ENCODE data around the gene OTX1.

Gene OTX1

DNA sequence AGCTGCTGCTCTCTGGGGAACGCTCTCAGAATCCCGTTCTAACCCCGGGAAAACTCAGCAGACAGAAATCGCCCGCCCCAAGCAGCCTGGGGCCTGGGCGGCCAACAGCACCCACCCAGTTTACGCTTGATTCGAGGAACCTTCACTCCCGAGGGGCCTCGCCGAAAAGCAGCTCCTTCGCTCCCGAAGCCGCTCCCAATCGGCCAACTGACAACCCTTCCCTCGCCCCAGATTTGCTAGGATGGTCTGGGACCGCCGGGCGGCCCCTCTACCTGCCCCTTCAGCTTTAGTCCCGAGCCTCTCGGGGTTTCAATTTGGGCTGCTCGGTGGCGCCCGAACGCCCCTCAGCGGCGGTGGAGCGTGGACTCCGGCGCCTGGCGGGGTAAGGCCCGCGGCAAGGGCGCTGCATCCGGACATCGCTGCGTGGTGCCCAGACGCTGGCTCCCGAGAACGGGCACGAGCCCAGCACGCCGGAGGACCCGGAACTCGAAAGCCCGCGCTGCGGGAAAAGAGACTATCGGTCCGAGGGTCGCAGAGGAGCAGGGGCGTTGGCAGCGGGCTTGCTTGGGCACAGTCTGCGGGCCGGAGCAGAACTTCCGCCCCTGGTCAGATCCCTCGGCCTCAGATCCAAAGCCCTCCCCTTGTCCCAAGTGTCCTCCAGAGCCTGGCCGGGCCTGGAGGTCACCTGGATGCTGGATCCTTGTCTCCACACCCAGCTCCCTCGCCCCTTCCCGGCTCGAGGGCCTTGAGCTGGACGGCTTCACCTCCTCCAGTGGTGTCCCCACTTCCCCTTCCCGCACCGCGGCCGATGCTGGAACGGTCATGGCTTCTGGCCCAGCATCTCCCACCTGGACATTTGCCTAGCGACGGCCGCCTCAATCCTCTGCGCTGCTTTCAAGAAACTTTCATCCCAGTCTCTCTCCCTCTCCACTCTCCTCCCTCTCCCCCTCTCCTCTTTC, 3.0 kb upstream of the OTX1 start:
- DNase-seq (ENCODE audit: low read depth), result peak; percentile 12

DNA sequence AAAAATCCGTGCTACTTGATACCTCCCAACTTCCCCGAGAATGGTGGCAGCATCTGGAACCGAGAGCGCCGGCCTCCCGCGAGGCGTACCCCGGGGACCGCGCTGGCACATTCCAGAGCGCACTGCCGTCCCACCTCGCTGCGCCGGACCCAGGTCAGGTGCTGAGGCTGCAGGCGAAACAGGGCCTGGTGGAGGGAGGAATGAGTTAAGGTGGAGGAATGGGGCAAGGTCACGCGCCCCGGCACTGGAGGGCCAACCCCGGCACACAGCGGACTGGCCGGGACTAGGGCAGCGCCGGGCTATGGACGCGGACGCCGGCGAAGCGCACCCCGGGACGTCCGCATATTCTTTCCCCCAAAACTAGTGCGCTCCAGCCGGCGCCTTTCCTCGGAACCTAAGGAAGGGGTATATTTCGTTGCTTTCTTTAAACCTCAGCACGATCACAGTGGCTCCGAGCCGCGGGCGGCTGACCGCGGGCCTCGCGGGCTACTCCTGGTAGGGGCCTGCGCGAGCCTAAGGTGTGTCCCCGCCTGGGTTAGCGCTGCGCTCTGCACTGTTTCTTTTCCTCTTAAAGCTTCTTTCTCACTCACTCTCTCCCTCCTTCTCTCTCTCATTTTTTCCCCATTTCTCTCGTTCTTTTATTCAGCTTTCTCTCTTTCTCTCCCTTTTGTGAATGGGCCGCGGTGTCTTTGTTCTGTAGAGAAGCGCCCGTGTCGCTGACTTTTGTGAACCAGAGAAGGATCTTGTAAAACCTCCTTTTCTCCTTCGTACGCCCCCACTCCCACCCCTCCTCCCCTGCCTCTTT, 2.1 kb upstream of the OTX1 start:
- DNase-seq (ENCODE audit: low read depth), result no peak

DNA sequence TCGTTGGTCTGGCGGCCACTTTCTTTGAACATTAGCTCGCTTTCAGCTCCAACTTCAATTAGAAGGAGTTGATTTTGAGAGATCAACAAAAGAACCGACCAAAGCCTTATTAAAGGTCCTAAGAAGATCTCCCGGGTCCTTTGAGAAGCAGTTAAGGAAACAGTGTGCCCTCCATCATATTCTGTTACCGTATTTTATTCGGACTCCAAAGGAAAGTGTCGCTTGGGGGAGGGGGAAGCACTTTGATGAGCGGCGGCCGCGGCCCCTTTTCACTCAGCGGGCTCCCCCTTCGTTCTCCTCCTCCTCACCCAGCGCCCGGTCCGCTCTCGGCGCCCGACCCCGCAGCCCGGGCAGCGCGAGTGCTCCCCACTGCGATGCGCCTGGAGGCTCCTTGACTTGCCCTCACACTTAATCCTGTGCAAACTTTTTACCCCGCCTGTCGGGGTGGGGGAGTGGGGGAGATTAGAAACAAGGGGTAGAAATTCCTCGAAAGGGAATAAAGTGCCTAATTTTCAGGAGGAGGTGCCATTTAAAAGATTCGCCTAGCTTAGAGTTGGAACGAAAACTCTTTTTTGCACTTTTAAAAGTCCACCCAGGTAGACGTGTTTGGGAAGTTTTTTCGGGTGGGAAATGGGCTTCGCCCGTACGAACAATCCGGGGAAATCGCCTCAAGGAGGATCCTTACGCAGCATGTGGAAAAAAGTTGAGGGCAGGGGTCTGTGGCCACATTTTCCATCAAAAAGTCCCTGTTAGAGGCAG, 1.2 kb upstream of the OTX1 start:
- DNase-seq (ENCODE audit: low read depth), result no peak

DNA sequence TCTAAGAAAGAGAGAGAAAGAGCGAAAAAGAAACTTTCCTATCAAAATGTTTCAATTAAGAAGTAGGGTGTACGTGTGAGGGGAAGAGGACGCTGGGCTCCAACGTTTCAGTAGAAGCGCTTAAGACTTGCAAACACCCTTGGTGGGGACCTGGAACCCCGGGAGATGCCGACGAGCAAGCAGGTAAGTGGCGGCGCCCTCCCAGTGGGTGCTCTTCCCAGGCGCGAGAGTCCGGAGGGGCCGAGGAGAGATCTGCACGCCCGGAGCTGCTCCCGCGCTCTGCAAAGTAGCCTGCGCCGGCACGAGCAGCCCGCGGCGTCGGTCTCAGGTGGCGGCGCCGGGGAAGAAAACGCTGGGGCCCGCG, 678 bp upstream of the OTX1 start:
- peak; percentile 26 for DNase-seq (ENCODE audit: low read depth)

DNA sequence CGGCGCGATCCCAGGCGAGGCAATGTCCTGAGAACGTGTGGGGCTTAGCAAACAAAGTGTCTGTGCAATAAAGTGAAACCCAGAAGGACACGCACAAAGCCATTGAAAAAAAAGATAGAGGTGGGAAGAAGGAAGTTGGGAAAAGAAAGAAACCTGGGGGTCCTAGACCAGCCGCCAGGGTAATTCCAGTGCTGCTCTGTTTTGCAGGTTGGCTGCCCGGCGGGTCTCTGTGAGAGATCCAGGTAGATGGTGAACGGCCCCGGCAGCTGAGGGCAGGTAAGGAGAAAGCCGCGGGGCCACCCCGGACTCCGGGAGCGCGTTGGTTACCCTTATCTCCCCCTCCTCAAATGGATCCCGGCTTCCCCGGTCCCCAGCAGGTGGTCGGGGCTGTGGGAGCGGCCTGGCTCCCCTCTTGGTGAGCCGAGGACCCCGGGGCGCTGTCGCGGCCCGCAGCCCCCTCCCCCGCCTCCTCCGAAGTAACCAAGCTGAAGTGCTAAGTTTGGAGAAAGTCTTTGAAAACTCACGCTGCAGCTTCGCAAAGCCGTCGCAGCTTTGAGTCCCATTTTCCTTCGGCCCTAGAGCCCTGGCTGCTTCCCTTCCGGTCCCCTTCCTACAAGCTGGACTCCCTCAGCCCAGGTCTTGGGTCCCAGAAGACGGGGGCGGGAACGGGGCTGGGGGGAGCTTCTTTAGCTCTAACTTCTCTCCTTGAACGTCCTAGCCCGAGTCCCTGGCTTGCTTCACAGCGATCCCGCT, 588 bp downstream of the OTX1 start:
- peak; percentile 15 for DNase-seq (ENCODE audit: low read depth)

DNA sequence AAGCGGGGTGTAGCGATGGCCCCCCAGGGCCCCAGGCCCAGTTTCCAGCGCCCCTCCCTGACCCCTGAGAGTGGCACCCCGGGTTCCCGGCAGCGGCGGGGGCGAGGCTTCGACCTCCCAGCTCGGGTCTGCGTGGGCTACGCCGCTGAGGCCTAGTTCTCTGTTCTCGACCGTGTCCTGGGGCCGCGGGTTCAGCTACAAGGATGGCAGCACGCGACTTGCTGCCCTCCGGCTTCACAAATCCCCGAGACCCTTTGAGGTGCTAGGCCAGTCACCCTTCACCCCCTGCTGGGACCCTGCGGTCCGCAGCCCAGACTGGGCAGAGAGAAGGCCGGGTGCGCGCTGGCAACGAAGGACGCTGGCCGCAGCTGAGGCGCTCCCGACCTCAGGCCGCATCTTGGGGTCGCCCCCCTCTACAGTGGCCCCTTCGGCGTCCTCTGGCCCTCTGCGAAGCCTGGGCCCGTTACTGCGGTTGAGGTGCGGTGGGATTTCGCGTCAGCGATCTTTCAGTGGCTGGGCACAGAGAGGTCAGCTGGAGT, 1.2 kb downstream of the OTX1 start:
- no peak for DNase-seq (ENCODE audit: low read depth)

DNA sequence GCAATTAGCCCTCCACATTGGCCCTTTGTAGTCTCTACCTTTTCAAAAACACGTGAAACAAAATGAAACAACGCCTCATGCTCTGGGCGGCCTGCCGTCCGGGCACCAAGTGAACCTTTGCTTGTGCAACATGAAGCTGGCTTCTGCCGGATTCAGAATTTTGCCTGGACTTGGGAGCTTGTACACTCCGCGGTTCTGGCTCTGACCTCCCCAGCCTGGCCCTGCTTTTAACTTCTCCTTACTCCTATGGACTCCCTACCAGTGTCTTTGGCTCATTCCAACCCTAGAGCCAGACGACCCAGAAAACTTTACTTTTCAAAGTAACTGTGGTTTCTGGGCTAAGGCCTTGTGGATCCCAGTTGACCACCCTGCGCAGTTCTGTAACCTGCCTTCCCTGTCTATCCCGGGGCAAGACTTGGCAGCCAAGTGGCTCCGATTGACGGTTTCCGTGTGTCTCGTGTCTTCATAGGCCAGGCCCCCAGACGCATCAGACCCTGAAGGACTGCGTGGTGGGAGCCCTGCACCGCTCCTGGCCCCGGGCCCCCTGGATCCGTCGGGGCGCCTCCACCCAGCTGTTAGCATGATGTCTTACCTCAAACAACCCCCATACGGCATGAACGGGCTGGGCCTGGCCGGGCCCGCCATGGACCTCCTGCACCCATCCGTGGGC, 1.9 kb downstream of the OTX1 start:
- peak; percentile 10 for DNase-seq (ENCODE audit: low read depth)

DNA sequence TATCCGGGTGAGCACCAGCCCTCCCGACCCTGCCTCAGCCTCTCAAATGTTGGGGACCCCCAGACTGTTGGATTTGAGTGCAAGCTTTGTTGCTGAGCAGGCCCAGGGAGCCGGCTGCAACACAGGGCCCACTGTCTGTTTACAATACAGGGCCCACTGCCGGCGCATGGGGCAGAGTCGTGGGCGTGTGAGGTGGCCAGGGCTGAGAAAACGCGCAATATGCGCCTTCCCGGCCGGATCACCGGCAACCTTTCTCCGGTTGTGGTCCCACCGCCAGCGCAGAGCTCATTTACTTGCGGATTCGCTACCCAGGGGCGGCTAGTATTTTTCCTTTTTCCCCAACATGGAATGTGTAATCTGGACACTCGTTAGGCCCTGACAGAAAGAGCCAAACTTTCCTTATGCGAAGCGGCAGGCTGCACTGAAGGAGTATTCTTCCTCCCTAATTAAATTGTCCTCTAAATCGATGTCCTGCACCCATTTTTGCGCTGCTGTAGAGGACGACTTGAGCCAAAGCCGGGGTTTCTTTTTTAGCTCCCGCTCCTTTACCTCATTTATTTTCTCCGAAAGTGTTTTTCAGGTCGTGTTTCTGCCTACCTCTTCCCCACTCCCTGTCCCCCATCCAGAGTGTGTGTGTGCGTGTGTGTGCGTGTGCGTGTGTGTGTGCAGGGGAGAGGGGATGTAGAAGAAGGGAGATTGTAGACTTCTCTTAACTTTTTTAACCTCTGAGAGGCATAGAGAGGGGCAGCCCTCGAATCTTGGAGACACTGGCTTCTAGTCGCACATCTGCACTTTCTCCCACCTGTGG, 2.7 kb downstream of the OTX1 start:
- DNase-seq (ENCODE audit: low read depth), result no peak

DNA sequence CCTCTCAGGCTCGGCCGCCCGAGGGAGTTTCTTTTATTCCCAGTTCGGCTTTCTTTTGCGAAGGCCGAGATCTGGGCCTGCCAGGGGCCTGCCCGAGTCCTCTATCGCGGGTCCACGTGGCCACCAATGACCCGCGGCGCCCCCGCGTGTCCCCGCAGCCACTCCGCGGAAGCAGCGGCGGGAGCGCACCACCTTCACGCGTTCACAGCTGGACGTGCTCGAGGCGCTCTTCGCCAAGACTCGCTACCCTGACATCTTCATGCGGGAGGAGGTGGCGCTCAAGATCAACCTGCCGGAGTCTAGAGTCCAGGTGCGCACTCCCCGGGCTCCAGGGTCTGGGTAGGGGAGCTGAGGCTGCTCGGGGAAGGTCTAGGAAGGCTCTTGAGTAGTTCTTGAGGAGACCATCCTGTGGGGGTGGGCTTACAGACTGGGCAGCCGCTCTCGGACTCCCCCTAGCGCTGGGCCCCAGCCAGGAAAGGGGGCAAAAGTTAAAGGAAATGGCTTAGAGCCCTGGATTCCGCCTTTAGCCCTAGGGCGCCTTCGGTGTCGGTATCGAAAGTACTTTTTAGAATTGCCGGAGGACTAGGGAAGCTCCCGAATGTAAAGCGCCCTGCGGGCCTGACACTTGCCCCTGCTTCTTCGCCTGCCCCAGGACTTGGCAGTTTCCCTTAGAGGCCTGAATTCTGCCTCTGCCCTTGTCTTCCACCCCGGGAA, 3.4 kb downstream of the OTX1 start:
- DNase-seq (ENCODE audit: low read depth), result peak; percentile 19

DNA sequence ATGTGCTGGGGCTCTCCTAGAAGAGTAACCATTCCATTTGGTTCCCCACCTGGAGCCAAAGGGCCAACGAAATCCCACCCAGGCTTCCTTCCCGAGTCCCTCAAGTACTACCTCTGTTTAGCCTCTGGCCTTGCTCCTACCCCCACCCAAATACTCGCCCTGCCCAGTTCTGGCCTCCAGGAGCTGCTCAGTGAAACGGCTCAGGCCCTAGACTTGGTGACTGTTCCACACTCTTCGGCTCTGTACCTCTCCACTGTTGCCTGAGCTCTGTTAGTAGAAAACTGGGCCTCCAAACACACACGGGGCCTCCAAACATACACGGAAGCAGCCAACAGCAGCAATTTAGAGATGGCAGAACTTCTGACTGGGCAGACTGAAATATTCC, 4.2 kb downstream of the OTX1 start:
- peak; percentile 10 for DNase-seq (ENCODE audit: low read depth)

DNA sequence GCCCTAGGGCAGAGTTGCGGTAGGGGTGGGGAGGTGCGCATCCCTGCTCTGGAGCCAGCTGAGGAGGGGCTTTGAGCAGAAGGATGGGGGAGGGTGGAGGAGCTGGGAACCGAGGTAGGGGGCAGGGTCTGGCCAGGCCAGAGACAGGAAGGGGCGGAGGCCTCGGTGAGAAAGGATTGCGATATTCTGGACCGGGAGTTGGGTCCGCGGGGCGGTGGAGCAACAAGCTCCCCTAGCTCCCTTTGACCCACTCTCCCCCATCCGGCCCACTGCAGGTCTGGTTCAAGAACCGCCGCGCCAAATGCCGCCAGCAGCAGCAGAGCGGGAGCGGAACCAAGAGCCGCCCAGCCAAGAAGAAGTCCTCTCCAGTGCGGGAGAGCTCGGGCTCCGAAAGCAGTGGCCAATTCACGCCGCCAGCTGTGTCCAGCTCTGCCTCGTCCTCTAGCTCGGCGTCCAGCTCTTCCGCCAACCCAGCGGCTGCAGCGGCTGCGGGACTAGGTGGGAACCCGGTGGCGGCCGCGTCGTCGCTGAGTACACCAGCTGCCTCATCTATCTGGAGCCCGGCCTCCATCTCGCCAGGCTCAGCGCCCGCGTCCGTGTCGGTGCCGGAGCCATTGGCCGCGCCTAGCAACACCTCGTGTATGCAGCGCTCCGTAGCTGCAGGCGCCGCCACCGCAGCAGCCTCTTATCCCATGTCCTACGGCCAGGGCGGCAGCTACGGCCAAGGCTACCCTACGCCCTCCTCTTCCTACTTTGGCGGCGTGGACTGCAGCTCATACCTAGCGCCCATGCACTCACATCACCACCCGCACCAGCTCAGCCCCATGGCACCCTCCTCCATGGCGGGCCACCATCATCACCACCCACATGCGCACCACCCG, 4.8 kb downstream of the OTX1 start:
- peak; percentile 16 for DNase-seq (ENCODE audit: low read depth)

DNA sequence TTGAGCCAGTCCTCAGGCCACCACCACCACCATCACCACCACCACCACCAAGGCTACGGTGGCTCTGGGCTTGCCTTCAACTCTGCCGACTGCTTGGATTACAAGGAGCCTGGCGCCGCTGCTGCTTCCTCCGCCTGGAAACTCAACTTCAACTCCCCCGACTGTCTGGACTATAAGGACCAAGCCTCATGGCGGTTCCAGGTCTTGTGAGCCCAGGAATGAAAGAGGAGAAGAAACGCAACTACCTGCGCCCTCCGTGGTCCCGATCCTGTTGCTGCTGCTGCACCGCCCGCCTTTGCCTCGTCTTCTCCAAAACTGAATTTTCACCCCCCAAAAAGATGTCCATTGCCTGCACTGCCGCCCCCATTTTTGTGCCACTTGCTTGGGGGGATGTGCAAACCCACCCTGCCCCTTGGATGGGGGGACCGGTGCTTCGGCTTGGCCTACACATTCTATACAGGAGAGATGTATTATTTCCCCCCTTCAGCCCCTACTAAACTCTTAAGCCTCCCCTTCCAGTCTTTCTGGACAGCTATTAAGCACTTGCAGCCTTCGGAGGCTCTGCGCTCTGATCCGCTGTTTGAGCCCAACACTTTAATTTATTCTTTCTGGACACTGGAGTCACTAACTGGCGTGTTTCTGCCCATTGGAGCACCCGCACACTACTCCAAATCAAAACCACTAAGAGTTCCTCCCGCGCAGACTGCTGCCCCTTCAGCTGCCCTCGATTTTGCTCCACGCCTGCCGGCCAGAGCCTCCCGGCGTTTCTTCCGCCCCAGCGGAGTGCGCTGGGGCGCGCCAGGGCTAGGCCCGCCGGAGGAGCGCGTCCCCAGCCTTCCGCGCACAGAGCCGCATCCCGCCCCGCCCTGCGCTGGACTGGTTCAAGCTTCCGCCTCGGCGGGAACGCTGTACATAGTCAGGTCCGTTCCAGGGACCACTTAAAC, 5.7 kb downstream of the OTX1 start:
- peak; percentile 12 for DNase-seq (ENCODE audit: low read depth)

DNA sequence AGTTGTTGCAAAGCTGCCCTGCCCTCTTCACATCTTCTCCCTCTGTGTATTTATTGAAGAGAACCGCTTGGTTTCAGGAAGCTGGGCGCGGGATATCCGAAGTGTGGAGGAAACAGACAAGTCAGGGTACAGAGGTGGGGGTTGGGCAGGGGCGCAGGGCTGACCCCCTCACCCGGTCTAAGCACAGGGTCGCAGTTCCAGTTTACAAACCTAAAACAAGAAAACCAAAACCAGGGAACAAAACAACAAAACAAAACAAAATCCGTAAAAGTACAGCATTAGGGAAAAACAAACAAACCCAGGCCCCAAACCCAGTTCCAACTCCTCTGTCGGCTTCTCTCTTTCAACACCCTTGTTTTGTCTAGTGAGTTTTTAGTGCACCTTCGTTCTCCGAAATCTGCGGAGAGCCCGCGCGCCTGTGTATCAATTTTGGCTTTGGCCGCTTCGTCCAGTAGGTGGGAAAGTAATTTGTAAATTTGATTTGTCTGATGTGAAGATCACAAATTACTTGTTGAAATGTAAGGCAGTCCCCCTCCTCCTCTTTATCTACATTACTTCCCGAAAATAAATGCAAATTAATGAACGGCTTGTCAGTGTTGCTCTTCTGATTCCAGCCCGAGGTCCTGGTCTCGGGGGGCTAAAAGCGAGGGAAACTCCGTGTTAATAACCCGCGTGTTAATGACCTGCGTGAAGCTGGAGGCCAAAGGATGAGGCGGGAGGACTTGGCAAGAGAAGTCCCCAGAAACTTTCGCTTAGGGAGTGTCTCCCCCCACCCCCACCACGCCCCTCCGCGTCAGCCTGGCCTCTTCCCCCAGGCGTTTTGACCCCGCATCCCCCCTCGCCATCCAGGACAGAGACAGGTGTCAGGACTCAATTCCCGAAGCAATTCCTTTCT, 6.9 kb downstream of the OTX1 start:
- DNase-seq (ENCODE audit: low read depth), result no peak

DNA sequence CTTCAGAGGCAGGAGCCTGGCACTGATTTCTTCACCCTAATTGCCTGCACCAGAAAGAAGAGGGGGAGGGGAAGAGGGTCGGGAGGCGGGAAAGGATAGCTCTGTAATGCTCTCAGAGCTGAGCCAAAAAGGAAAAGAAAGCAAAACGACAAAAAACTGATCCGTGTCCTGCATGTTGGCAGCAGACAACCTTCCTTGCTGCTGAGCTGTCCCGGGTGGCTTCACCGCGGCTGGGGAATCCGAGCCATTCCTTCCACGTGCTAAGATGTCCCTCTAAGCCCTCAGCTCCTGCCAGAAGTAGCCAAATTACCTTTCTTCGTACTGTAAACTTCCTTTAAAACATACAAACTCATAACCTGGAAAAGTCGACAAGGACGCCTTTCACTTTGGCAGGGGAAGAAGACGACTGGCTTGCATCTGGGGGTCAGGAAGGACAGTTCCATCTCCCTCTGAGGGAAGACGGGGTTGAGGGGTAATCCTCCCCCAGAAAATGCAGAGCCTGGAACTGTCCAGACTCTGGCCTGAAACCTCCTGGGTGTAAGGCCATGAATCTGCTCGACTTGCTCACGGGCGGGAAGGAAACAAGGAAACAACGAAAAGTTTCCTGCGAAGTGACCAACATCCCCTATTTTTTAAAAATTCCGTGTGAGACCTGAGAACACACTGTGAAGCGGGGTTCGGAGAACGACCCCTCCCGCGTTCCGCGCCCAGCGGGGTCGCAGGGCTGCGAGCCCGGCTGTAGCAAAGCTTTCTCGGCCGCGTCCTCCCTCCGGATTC, 7.7 kb downstream of the OTX1 start:
- peak; percentile 17 for DNase-seq (ENCODE audit: low read depth)

Measured in iris pigment epithelial cell (primary cell).